Pancreas (tissue), 10 donors: ENCODE results near the gene DEPDC4. TPM values are rescaled to one million over a fixed set of nuclear protein-coding genes. Genes with fewer than 3 reads are reported as not detected.

Experiments used
- ATAC-seq, 4 donors: fragments of 200-7000 bp; cut with Tn5 transposase; one replicate each; pipeline versions ENCODE4 v1.8.0 to v1.9.1; 2020; ENCODE audit warnings: mild to moderate bottlenecking in 4 of 4, moderate library complexity in 4 of 4
- DNase-seq, 6 donors: peaks; one replicate each; pipeline ENCODE4 v3.0.0-alpha.2; 2020
- FAIRE-seq: peaks from 2 replicates; lab custom pipeline; 2012; peaks lifted over from hg19 to GRCh38; lab: Jason Lieb, UNC
- H3K27ac ChIP-seq, 4 donors: fragments of 200-600 bp; sonication (generic); 1 replicate in 3 of 4; 2 replicates in 1 of 4; pipeline versions ENCODE4 v1.5.0 to v1.8.0; 2020
- H3K27me3 ChIP-seq, 4 donors: fragments of 200-600 bp; one replicate each; pipeline ENCODE4 v1.8.0; 2021
- H3K36me3 ChIP-seq, 3 donors: fragments of 200-600 bp; sonication (generic) in 1 of 3; one replicate each; pipeline versions ENCODE4 v1.5.0 to v1.8.0; 2020 to 2021
- H3K4me1 ChIP-seq, 3 donors: fragments of 200-600 bp; one replicate each; pipeline ENCODE4 v1.8.0; 2021
- H3K4me3 ChIP-seq, 4 donors: fragments of 200-600 bp; sonication (generic) in 2 of 4; one replicate each; pipeline versions ENCODE4 v1.5.0 to v1.8.0; 2020 to 2021
- H3K9me3 ChIP-seq, 4 donors: fragments of 200-600 bp; one replicate each; pipeline ENCODE4 v1.8.0; 2021
- CTCF ChIP-seq, 4 donors: fragments of 200-600 bp; sonication (generic) in 3 of 4; IDR thresholded peaks; one replicate each; pipeline versions ENCODE4 v1.5.0 to v1.8.0; 2021; ENCODE audit warnings: antibody characterized with exemption in 4 of 4
- WGBS, 2 donors: extraction: QIAGEN DNeasy Blood & Tissue Kit; methylation state at CpG; one replicate each; pipeline ENCODE4 v1.1.7; 2013; 5-methylcytosine and 5-hydroxymethylcytosine counted together
- intact Hi-C, 3 donors: fragments of 100-400 bp; cut with DNase I; formaldehyde crosslinking; loops; one replicate each; pipeline versions ENCODE4 v1.11.1 to v1.14.2; 2022
- polyA plus RNA-seq, 2 donors: library from polyadenylated mRNA; stranded (reverse); fragments of 200-250 nt; gene quantifications; one replicate each; pipeline ENCODE4 v1.2.3, GENCODE V29; 2013
- total RNA-seq, 6 donors: library from RNA; stranded (reverse); fragmentation: NEBNext Ultra II Directional in 4 of 6; extraction: Animal tissue kit (Norgen Biotek cat#: 25700) in 4 of 6; gene quantifications; one replicate each; pipeline versions ENCODE4 v1.2.1 to v1.2.4, GENCODE V29; 2021 to 2023
- donor health status: healthy with polysubstance abuse.
- donor health status: DM: no; HTN: no; CAD: no; lungs with moderate emphysema.
- donor health status: DM: no; HTN: no; CAD: no.
- donor health status: control.
- donor health status: control.
- donor health status: Bipolar disorder and iron deficiency.
- donor health status: DM: yes; HTN: yes; CAD: no.
- donor health status: DM: no; HTN: no; CAD: no.
- donor health status: DM: no; HTN: no; CAD: no.
- donor health status: DM: yes; HTN: yes; CAD: no.

Gene DEPDC4
- total and polyA plus RNA-seq, 8 donors, result 0.42 to 2.2 (median 1.2) TPM

GRCh38 chr12:100219328-100220109 is 47.4 kb downstream of the DEPDC4 start:
- 86 to 94% methylated on average over 5 of the region's 5 CpGs for WGBS, 2 donors
- ATAC-seq, result no peak
- FAIRE-seq, result no peak

GRCh38 chr12:100216337-100216736 is 50.5 kb downstream of the DEPDC4 start:
- intact Hi-C loops, result no loop called here
- Histone ChIP-seq H3K27me3 (no peaks in the 10 kb centered on the region), H3K4me1 (peaks cover 4 to 15% (median 8%) of the 10 kb centered on the region in 3 donors), H3K27ac (no peak overlapping the region), H3K4me3 (no peak overlapping the region), H3K36me3 (no peaks in the 10 kb centered on the region), H3K9me3 (no peaks in the 10 kb centered on the region)
- no peak for FAIRE-seq
- WGBS, 2 donors, result 95 to 97% methylated on average over 4 of the region's 4 CpGs
- no peak for DNase-seq
- no peak for TF ChIP-seq CTCF (IDR thresholded peaks at IDR 0.05)
- ATAC-seq, result no peak

More at GRCh38 chr12:100219328-100220109, 47.4 kb downstream of the DEPDC4 start:
- Histone ChIP-seq H3K4me3 (no peak overlapping the region), H3K4me1 (peaks cover 0 to 4% (median 0%) of the 10 kb centered on the region in 3 donors), H3K27ac (no peak overlapping the region), H3K27me3 (no peaks in the 10 kb centered on the region), H3K9me3 (no peaks in the 10 kb centered on the region), H3K36me3 (no peaks in the 10 kb centered on the region)
- no peak for DNase-seq
- no peak for TF ChIP-seq CTCF (IDR thresholded peaks at IDR 0.05)
- intact Hi-C loops, result no loop called here

GRCh38 chr12:100215209-100215608 is 51.7 kb downstream of the DEPDC4 start:
- WGBS, 2 donors, result 82 to 91% methylated on average over 1 of the region's 1 CpG
- Histone ChIP-seq H3K27ac (no peak overlapping the region), H3K27me3 (no peaks in the 10 kb centered on the region), H3K9me3 (no peaks in the 10 kb centered on the region), H3K36me3 (peaks cover 0 to 9% (median 0%) of the 10 kb centered on the region in 3 donors), H3K4me3 (no peak overlapping the region), H3K4me1 (peaks cover 4 to 15% (median 8%) of the 10 kb centered on the region in 3 donors)
- ATAC-seq (no peak), FAIRE-seq (no peak), DNase-seq (no peak)
- intact Hi-C loops, result no loop called here
- TF ChIP-seq CTCF (IDR thresholded peaks at IDR 0.05), result no peak

- no peak for TF ChIP-seq CTCF (IDR thresholded peaks at IDR 0.05)
- DNase-seq, result no peak
- WGBS, 2 donors, result 96 to 97% methylated on average over 2 of the region's 2 CpGs
- ATAC-seq, result no peak
- Histone ChIP-seq H3K4me3 (no peak overlapping the region), H3K27me3 (no peaks in the 10 kb centered on the region), H3K36me3 (peaks cover 0 to 11% (median 0%) of the 10 kb centered on the region in 3 donors), H3K9me3 (no peaks in the 10 kb centered on the region), H3K4me1 (peaks cover 4 to 15% (median 8%) of the 10 kb centered on the region in 3 donors), H3K27ac (no peak overlapping the region)
- no peak for FAIRE-seq
- intact Hi-C loops, result no loop called here
Observed at GRCh38 chr12:100214518-100214917, 52.4 kb downstream of the DEPDC4 start.
